GM18868 (cell line): Measurements from ENCODE around the gene EXOSC10.
"Not testable (repeated sequence)": the region's sequence is repeated elsewhere in the genome, so short reads cannot be mapped to it uniquely, and the experiment has no call there.

ENCODE experiments used
- ATAC-seq: cut with Tn5 transposase; IDR thresholded peaks from one replicate; pipeline ENCODE4 v1.9.1; 2021; ENCODE audit warnings: mild to moderate bottlenecking, moderate library complexity; ENCODE audit not compliant: unreplicated experiment

The EXOSC10 gene

DNA sequence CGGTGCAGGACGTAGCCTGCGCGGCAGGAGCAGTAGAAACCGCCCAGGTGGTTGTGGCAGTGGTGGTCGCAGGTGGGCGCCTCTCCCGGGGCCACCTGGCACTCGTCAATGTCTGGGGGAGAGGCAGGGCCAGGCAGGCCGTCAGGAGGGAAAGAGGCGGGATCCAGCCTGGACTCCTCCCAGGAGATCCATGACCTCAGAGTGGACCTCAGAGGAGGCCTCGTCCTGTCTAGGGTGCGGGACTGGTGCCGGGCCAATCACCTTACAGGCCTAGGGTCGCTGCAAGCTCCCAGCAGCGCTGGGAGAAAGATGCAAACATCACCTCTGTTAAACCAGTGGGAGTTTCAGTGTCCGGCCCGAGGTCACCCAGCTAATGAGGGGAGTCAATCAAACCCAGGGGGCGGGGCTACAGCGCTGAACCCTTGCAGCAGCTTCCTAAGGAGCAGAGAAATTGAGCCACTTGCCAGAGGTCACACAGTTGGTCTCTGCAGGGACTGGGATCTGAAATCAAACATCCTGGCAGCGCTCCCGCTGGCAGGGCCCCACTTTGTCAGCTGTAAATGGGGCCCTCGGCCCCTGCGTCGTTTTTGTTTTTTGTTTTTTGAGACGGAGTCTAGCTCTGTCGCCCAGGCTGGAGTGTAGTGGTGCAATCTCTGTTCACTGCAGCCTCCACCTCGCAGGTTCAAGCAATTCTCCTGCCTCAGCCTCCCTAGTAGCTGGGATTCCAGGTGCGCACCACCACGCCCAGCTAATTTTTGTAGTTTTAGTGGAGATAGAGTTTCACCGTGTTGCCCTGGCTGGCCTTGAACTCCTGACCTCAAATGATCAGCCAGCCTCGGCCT lies 54.0 kb downstream of the EXOSC10 start:
- ATAC-seq = no peak

DNA sequence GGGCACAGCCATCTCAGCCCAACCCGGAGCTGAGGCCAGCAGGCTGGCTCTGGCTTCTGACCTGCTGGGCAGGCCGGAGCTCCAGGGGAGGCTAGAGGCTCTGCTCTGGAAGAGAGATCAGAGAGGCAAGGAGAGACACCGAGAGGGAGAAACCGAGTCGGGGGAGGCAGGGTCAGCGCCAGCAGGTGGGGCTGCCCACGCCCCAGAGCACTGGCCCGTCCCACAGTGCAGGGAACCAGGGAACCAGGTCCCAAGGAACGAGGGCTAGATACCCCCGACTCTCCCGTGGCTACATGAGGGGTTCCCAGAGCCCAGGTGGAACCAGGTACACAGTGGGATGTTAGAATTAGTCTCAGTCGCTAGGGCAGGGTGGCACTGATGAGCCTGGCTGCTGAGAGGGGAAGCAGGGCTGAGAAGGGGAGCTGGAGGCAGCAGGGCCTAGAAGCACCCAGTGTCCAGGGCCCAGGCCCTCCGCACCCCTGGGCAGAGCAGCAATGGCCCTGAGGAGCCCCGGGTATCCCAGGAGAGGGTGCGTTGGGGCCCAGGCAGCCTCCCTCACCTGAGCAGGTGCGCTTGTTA lies 54.7 kb downstream of the EXOSC10 start:
- no peak for ATAC-seq

GRCh38 chr1:11044086-11044848 lies 55.4 kb downstream of the EXOSC10 start:
- no peak for ATAC-seq

DNA sequence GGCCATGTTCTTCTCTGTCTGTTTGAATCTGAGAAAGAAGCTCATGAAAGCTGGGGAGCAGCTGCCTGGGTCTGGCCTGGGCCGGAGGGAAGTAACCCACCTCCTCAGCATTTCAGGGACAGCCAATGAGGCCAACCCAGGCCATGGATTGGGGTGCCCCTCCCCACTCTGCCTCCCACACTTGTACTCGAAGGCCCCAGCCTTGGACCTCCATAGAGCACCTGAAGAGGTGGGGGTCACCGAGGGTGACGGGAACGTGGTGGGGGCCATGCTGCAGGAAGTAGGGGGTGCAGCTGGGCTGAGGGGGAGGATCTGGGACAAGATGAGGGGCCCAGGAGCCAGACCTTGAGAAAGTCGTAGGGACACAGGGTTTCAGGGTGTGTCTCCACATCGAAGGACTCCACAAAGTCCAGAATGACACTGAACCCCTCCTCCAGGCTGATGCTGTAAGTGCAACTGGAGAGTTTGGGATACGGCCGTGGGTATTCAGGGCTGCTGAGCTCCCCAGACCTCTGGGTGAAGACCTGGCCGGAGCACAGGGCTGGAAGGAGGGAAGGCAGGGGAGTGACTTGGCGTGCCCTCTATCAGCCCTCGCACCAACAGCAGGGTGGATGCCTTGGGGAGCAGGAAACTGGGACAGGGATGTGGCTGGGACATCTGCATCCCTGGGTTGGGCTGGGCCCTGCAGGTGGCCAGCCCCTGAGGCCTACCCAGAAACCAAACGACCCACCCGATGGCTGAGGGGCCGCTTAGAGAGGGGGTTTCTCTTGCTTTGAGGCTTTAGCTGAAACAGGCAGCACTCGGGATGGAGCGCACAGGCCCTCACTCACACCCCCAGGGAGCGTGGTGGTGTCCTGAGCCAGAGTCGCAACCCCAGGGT lies 56.4 kb downstream of the EXOSC10 start:
- no peak for ATAC-seq

GRCh38 chr1:11042065-11042464 lies 57.6 kb downstream of the EXOSC10 start:
- no peak for ATAC-seq

GRCh38 chr1:11041048-11041447 lies 58.6 kb downstream of the EXOSC10 start:
- ATAC-seq = no peak

DNA sequence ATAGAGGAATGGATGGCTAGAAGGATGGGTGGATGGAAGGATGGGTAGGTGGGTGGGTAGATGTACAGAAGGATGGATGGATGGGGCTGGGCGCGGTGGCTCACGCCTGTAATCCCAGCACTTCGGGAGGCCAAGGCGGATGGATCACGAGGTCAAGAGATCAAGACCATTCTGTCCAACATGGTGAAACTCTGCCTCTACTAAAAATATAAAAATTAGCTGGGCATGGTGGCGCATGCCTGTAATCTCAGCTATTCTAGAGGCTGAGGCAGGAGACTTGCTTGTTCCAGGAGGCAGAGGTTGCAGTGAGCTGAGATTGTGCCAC lies 59.6 kb downstream of the EXOSC10 start:
- ATAC-seq = not testable (repeated sequence)

DNA sequence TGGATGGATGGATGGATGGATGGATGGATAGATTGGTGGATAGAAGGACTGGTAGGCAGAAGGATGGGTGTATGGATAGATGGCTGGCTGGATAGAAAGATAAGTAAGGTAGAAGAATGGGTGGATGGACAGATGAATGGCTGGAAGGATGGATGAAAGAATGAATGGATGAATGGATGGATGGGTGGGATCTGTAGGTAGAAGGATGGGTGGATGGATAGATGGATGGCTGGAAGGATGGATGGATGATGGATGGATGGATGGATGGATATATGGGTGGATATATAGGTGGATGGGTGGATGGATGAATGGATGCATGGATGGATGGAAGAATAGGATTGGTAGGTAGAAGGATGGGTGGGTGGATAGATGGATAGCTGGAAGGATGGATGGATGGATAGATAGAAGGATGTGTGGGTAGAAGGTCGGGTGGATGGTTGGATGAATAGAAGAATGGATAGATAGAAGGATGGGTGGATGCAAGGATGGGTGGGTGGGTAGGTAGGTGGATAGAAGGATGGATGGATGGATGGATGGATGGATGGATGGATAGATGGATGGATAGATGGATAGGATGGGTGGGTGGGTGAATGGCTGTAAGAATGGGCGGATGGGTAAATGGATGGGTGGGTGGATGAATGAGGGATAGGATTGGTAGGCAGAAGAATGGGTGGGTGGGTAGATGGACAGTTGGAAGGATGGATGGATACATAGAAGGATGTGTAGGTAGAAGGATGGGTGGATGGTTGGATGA lies 60.1 kb downstream of the EXOSC10 start:
- ATAC-seq = no peak

DNA sequence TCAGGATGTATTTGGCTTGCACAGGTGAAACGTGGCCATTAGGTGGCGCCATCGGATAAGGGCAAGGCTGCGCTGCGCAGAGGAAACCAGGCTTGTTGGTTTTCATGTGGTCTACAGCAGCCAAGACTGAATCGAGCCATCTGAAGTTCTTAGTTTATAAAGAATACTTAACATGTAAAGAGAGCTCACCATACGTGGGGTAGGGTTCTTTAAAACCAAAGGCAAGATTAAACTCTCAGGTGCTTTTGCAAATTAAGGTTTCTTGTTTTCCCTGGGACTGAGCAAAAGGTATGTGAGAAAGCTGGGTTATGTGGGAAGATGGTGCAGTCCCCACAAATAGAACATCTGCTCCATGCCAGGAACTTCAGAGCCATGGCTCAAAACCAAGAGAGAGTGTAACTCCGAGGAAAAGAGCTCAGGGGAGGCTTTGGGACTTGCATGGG lies 61.9 kb downstream of the EXOSC10 start:
- no peak for ATAC-seq

DNA sequence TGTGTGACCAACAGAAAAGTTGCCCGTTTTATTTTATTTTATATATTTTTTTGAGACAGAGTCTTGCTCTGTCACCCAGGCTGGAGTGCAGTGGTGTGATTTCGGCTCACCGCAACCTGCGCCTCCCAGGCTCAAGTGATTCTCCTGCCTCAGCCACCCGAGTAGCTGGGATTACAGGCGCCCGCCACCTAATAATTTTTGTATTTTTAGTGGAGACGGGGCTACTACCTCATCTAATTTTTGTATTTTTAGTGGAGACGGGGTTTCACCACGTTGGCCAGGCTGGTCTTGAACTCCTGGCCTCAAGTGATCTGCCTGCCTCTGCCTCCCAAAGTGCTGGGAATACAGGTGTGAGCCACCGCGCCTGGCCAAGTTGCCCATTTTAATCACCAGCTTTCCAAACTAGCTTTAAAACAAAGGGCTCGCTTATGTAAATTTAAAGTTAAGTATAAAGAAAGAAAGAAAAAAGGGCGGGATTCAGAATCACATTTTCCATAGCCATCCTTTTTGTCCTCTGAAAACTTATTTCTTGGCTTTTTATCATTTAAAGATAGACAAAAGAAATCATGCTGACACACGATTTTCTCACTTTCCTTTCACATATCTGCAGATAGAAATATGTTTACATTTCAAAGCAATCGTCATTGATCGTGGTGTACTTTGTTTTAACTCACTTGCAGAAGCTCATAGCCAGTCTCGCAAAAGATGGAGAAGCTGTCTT lies 62.5 kb downstream of the EXOSC10 start:
- ATAC-seq = not testable (repeated sequence)

DNA sequence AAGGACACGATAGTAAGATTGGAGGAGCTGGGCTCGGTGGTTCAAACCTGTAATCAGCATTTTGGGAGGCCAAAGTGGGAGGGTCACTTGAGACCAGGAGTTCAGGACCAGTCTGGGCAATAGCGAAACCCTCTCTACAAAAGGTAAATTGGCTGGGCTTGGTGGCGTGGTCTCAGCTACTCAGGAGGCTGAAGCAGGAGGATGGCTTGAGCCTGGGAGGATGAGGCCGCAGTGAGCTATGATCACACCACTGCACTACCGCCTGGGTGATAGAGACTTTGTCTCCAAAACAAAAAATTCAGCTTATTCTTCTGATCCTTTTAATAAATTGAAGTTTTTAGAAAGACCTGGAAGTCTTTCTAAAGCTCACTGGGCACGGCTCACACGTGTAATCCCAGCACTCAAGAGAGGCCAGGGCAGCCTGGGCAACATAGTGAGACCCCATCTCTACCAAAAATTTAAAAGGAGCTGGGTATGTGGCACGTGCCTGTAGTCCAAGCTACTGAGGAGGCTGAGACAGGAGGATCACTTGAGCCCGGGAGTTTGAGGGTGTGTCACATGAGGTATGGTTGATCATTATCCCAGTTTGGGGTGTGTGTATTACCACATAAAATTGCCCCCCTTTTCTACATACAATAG lies 67.9 kb downstream of the EXOSC10 start:
- ATAC-seq = no peak

GRCh38 chr1:11030865-11031264 lies 68.8 kb downstream of the EXOSC10 start:
- ATAC-seq = no peak

- ATAC-seq = no peak
These were observed 71.7 kb downstream of the EXOSC10 start for GRCh38 chr1:11028018-11028417.

DNA sequence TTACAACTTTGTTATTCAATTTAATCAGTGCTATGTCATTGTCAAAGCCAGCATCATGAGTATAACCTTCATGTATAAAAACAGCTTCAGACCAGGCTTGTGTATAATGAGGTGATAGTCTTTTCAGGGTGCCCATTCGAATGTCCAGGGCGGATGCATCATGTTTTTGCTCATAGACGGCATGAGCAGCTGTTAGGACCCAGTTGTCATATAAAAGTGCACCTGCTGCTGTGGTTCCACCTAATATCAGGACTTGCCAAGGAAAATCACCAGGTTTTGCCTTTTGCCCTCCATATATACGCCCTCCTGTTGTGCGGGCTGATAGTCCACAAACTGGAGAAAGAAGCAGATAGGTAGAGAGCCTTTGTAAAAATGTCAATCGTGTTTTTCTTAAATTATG lies 72.4 kb downstream of the EXOSC10 start:
- ATAC-seq = no peak

GRCh38 chr1:11026903-11027302 lies 72.8 kb downstream of the EXOSC10 start:
- ATAC-seq = no peak

- ATAC-seq = no peak
These were observed 73.6 kb downstream of the EXOSC10 start for GRCh38 chr1:11026052-11026451.

GRCh38 chr1:11025618-11026017 lies 74.1 kb downstream of the EXOSC10 start:
- ATAC-seq = no peak

- ATAC-seq = no peak
These were observed 74.8 kb downstream of the EXOSC10 start for GRCh38 chr1:11024874-11025203.

GRCh38 chr1:11024154-11024873 lies 75.4 kb downstream of the EXOSC10 start:
- no peak for ATAC-seq
